Dedifferentiated amniotic fluid mesenchymal stem cell (primary cell): ENCODE results near the gene MOAP1.
"Not testable (repeated sequence)": the region's sequence is repeated elsewhere in the genome, so short reads cannot be mapped to it uniquely, and the experiment has no call there.

Experiments
- DNase-seq: peaks from one replicate; pipeline ENCODE4 v3.0.0-alpha.2; 2016; ENCODE audit errors: extremely low spot score

MOAP1 gene

DNA sequence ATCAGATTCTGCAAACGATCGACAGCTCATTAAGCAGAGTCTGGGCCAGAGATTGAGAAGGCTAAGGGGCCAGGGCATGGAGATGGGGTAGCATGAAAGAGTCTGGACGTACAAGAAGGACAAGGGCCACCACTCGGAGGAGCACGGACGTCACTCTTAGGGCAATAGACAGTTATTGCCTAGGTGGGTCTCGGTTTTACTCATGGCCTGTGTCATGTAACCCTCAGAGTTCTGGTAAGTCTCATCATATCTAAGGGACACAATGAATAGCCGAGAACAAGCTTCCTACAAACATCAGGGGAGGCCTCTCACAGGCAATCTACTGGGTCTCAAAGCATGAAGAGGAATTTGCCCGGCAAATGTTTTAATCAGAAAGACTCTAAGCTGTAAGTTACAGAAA lies 38.6 kb downstream of the MOAP1 start:
- DNase-seq: no peak

DNA sequence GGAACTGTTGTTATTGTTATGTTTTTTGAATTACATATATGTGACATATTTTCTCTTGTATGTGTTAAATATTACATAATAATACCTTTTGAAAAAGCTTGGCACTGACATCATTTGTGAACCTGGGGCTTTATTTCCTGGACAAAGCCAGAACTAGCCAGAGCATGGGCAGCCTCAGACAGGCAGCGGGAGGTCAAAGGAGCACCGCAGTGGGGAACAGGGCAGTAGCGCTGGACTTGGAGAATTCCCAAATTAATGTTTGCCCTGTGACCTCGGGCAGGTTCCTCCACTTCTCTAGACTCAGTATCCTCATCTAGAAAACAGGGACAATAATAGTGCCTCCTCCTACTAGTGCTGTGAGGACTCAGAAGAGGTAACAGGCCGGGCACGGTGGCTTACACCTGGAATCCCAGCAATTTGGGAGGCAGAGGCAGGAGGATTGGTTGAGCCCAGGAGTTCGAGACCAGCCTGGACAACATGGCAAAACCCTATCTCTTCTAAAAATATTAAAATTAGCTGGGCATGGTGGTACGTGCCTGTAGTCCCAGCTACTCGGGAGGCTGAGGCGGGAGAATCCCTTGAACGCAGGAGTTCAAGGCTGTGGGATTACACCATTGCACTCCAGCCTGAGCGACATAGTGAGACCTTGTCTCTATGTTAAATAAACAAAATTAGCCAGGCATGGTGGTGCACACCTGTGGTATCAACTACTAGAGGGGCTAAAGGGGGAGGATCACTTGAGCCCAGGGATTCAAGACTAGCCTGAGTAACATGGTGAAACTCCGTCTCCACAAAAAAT lies 41.6 kb downstream of the MOAP1 start:
- no peak for DNase-seq

DNA sequence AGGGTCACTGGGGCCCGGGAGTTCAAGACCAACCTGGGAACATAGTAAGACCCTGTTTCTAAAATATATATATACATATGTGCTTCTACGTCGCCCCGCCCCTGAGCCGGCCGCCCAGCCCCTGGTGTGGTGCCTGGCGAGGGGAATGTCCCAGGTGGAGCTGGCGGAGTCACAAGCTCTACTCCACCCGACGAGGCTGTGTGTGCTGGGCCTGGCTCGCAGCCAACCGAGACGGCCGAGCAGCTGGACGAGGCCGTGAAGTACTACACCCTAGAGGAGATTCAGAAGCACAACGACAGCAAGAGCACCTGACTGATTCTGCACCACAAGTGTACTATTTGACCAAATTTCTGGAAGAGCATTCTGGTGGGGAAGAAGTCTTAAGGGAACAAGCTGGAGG lies 46.8 kb downstream of the MOAP1 start:
- DNase-seq: no peak

DNA sequence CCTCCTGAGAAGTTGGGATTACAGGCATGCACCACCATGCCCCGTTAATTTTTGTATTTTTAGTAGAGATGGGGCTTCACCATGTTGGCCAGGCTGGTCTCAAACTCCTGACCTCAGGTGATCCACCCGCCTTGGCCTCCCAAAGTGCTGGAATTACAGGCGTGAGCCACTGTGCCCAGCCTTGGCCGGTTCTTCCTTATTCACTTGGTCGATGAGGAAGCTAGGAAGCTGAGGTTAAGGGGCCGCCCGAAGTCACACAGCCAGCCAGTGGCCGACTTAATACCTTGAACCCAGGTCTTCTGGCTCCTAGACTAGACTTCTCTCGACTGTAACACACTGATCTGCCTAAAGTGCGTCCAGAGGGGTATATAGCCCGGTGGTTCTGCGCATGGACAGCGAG lies 48.2 kb downstream of the MOAP1 start:
- not testable (repeated sequence) for DNase-seq

DNA sequence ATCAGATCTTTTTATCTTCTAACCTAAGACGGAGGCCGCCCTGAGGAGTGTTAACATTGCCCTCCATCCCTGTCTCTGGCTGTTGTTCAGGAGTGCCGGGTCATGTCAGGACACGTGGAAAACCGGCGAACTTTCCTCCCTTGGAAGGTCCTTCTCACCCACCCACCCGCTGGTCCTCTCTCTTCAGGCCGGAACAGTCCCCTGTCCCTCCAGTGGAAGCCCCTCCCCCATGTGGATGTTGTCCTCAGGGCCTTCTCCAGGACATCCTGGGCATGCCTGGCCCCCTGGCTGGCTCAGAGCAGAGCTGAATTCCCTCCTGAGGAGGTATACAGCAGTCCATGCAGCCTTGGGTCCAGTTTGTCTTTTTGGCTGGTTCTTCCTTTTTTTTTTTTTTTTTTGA lies 48.7 kb downstream of the MOAP1 start:
- no peak for DNase-seq

DNA sequence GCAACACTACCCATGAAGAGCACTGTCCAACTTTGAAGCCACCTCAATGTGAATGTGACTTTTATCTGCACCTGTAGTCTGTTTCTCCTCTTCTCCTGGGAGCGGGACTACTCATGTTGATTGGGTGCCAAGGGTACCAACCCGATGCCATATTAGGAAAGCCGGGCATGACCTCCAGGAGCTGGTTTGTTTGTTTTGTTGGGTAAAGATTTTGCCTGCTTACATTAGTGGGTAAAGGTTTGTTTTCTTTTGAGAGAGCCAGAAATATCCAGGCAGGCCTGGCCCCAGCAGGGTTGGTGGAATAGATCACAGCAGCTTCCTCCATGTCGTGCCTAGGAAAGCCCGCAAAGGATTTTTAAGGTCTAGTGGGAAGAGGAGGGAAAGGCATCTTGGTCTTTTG lies 49.3 kb downstream of the MOAP1 start:
- DNase-seq: no peak

DNA sequence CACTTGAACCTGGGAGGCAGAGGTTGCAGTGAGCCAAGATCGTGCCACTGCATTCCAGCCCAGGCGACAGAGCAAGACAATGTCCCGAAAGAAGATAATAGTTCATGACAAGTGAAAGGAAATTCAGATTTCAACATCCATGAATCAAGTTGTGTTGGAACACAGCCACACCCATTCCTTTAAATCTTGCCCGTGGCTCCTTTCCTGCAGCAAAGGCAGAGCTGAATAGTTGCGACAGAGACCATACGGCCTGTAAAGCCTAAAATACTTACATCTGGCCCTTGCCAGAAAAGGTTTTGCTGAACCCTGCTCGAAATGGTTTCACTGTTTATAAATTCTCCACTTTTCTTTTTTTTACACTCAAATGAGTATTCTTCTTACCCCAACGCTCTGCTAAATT lies 51.2 kb downstream of the MOAP1 start:
- peak; percentile 89 for DNase-seq

DNA sequence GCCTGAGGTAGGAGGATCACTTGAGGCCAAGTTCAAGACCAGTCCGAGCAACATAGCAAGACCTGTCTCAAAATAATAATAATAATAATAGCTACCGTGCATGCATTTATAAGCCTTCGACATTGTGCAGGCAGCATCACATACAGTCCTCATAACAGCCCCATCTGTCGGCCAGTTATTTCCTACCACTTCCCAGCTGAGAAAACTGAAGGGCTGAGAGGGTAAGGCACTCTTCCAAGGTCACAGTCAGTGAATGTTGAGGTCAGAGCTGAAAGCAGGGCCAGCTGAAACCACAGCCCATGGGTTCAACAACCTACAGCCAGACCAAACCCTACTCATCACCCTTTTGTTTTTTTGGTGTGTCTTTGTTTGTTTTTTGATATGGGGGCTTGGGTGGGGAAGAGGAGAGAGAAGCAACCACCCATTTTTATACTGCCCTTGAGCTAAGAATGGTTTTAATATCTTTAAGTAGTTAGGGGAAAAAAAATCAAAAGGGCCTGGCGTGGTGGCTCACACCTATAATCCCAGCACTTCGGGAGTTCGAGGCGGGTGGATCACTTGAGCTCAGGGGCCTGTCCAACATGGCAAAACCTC lies 52.1 kb downstream of the MOAP1 start:
- DNase-seq: no peak
